Prostate gland (tissue), 2 donors: ENCODE measurements around the gene SUMO3. TPM values are rescaled to one million over a fixed set of nuclear protein-coding genes. Genes with fewer than 3 reads are reported as not detected.
A peak's percentile ranks its signal among the peaks of the same experiment; 100 is the strongest.

Experiments used
- DNase-seq: peaks from one replicate; pipeline ENCODE4 v3.0.0-alpha.2; 2019; ENCODE audit warnings: low spot score
- H3K27ac ChIP-seq, 2 donors: fragments of 200-600 bp; sonication (generic); 2 replicates each; pipeline ENCODE4 v1.5.1; 2017 to 2019
- H3K27me3 ChIP-seq: fragments of 200-600 bp; sonication (generic); replicated peaks from 2 replicates; pipeline ENCODE4 v1.5.1; 2019; ENCODE audit not compliant: insufficient read depth
- H3K36me3 ChIP-seq, 2 donors: fragments of 200-600 bp; sonication (generic); 1 replicate in 1 of 2; 2 replicates in 1 of 2; pipeline versions ENCODE4 v1.5.1 to v1.8.1; 2017 to 2019
- H3K4me1 ChIP-seq: fragments of 200-600 bp; sonication (generic); replicated peaks from 2 replicates; pipeline ENCODE4 v1.5.1; 2019
- H3K4me3 ChIP-seq, 2 donors: fragments of 200-600 bp; sonication (generic); 2 replicates each; pipeline ENCODE4 v1.5.1; 2017 to 2019
- H3K9me3 ChIP-seq: fragments of 200-600 bp; sonication (generic); 2 replicates; pipeline ENCODE4 v1.5.1; 2017
- CTCF ChIP-seq, 4 experiments: fragments of 200-600 bp in 2 of 4; fragments of 450-650 bp in 2 of 4; sonication (generic) in 2 of 4; IDR thresholded peaks; 1 replicate in 3 of 4; 2 replicates in 1 of 4; pipeline ENCODE4 v1.5.1; 2016 to 2019; ENCODE audit warnings: antibody characterized with exemption in 4 of 4, mild to moderate bottlenecking in 2 of 4, moderate library complexity in 2 of 4
- POLR2A ChIP-seq: fragments of 450-650 bp; IDR thresholded peaks from one replicate; pipeline ENCODE4 v1.6.1; 2016; ENCODE audit warnings: antibody characterized with exemption, mild to moderate bottlenecking
- POLR2AphosphoS5 ChIP-seq: sonication (generic); formaldehyde crosslinking; IDR thresholded peaks from one replicate; pipeline ENCODE4 v1.6.1; 2017; ENCODE audit warnings: antibody characterized with exemption
- WGBS: methylation state at CpG from one replicate; pipeline ENCODE4 v1.1.5; 2018; 5-methylcytosine and 5-hydroxymethylcytosine counted together
- intact Hi-C: fragments of 100-400 bp; cut with DNase I; formaldehyde crosslinking; loops from one replicate; pipeline ENCODE4 v1.14.2; 2022
- total RNA-seq, 2 donors: library from RNA; depleted of rRNA; stranded (reverse); fragments of >200 nt; gene quantifications; one replicate each; pipeline ENCODE4 v1.1.0, GENCODE V29; 2016

Gene SUMO3
- 10 to 100 TPM; 78.3 to 92.2 TPM for total RNA-seq

GRCh38 chr21:44817914-44818639 lies at the start of gene SUMO3:
Gene SUMO3, minus strand, starts transcription at chr21:44818062. Its CDS starts 94 bp downstream, at chr21:44817968.
- Histone ChIP-seq H3K9me3 (no peaks in the 10 kb centered on the region), H3K36me3 (no peaks in the 10 kb centered on the region), H3K27ac (peak within 1 kb of the TSS; percentile 83 to 88), H3K4me3 (peak within 1 kb of the TSS; percentile 83 to 85), H3K4me1 (peaks cover 2% of the 10 kb centered on the region), H3K27me3 (no peaks in the 10 kb centered on the region)
- TF ChIP-seq POLR2AphosphoS5 (no peak), POLR2A (peak; percentile 80), CTCF (IDR thresholded peaks at IDR 0.05) (peak in 2 of 4 experiments; percentile 23)
- intact Hi-C loops: loop anchor here (2.0 to 5.0 kb wide), 2 partner anchors 15 to 54 kb away; partner anchors contain the start of gene PTTG1IP
- peak; percentile 72 for DNase-seq
- WGBS: 3% methylated on average over 28 of the region's 108 CpGs

GRCh38 chr21:44867464-44867863 lies 49.6 kb upstream of the SUMO3 start:
- Histone ChIP-seq H3K4me3 (no peak overlapping the region), H3K9me3 (no peaks in the 10 kb centered on the region), H3K27me3 (no peaks in the 10 kb centered on the region), H3K27ac (no peak overlapping the region), H3K4me1 (peaks cover 26% of the 10 kb centered on the region), H3K36me3 (peaks cover 0 to 3% of the 10 kb centered on the region in 2 donors)
- no peak for TF ChIP-seq POLR2A
- TF ChIP-seq CTCF (IDR thresholded peaks at IDR 0.05): no peak
- TF ChIP-seq POLR2AphosphoS5: no peak
- intact Hi-C loops: no loop called here
- 87% methylated on average over 15 of the region's 15 CpGs for WGBS
- no peak for DNase-seq

- no peak for TF ChIP-seq CTCF (IDR thresholded peaks at IDR 0.05)
- TF ChIP-seq POLR2AphosphoS5: no peak
- no peak for TF ChIP-seq POLR2A
- peaks cover 0 to 3% of the 10 kb centered on the region in 2 donors for H3K36me3 ChIP-seq
- H3K9me3 ChIP-seq: no peaks in the 10 kb centered on the region
- no peak overlapping the region for H3K4me3 ChIP-seq
- intact Hi-C loops: no loop called here
- peaks cover 20% of the 10 kb centered on the region for H3K4me1 ChIP-seq
- H3K27me3 ChIP-seq: no peaks in the 10 kb centered on the region
- DNase-seq: no peak
- 71% methylated on average over 7 of the region's 7 CpGs for WGBS
- H3K27ac ChIP-seq: no peak overlapping the region
Measured at GRCh38 chr21:44866780-44867179, 48.9 kb upstream of the SUMO3 start.

DNA sequence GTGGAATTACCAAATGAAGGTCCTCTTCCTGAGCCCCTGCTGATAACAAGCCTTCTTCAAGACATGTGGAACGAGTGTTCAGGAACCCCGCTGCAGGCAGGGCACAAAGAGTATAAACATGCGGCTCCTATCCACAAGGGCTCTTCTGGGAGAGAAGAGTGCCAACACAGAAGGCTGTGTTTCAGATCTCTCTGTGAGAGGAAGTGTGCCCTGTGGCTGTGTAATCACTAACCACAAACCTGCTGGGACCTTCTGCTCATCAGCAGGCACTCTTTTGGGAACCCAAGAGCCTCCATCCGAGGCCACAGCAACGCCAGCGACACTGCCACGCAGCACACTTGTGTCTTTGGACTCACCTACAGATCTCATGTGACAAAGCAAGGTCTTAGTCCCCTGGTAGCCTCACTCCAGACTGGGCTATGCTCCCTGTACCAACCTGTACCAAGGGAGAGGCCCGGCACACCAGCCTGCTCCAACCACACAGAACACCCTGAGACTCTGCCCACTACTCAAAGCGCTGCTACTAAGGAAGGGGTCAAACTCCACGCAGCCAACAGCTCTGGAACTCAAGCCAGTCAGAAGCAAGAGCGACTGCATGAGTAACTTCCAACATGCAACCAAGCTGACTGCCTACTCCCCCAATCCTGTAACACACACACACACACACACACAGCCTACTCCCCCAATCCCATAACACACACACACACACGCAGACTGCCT lies 47.9 kb upstream of the SUMO3 start:
- H3K4me1 ChIP-seq: peaks cover 10% of the 10 kb centered on the region
- no peak for TF ChIP-seq POLR2AphosphoS5
- TF ChIP-seq POLR2A: no peak
- TF ChIP-seq CTCF (IDR thresholded peaks at IDR 0.05): no peak
- no peak overlapping the region for H3K4me3 ChIP-seq
- no peak for DNase-seq
- no peaks in the 10 kb centered on the region for H3K27me3 ChIP-seq
- no peaks in the 10 kb centered on the region for H3K9me3 ChIP-seq
- peaks cover 0 to 3% of the 10 kb centered on the region in 2 donors for H3K36me3 ChIP-seq
- 79% methylated on average over 12 of the region's 12 CpGs for WGBS
- no peak overlapping the region for H3K27ac ChIP-seq
- intact Hi-C loops: no loop called here
